Measurements from ENCODE around the gene HEXD.

Gene HEXD

GRCh38 chr17:82477934-82478333, 59.8 kb downstream of the HEXD start:
- H3K9me2 ChIP-seq (replicated peaks; ENCODE audit: control insufficient read depth, low read length) = no peaks in the 10 kb centered on the region
- H3K27ac ChIP-seq (ENCODE audit: low read depth, low read length) = no peak overlapping the region
- H3K4me2 ChIP-seq (ENCODE audit: low read length) = no peak overlapping the region
- no peaks in the 10 kb centered on the region for H3K9me3 ChIP-seq (ENCODE audit: control insufficient read depth, insufficient read depth, low read length)
- no peaks in the 10 kb centered on the region for H3K4me1 ChIP-seq (ENCODE audit: control insufficient read depth, low read length)
- H4K20me1 ChIP-seq (ENCODE audit: control insufficient read depth, insufficient read depth, low read depth, low read length) = no peaks in the 10 kb centered on the region
- H3F3A ChIP-seq (ENCODE audit: control insufficient read depth, insufficient read depth) = no peaks in the 10 kb centered on the region
- H3K79me2 ChIP-seq (ENCODE audit: control insufficient read depth, low read length) = no peaks in the 10 kb centered on the region
- no peaks in the 10 kb centered on the region for H3K27me3 ChIP-seq (ENCODE audit: control insufficient read depth, low read length)
- H3K4me3 ChIP-seq (ENCODE audit: low read length) = no peak overlapping the region
- TF ChIP-seq, protein P1, sequence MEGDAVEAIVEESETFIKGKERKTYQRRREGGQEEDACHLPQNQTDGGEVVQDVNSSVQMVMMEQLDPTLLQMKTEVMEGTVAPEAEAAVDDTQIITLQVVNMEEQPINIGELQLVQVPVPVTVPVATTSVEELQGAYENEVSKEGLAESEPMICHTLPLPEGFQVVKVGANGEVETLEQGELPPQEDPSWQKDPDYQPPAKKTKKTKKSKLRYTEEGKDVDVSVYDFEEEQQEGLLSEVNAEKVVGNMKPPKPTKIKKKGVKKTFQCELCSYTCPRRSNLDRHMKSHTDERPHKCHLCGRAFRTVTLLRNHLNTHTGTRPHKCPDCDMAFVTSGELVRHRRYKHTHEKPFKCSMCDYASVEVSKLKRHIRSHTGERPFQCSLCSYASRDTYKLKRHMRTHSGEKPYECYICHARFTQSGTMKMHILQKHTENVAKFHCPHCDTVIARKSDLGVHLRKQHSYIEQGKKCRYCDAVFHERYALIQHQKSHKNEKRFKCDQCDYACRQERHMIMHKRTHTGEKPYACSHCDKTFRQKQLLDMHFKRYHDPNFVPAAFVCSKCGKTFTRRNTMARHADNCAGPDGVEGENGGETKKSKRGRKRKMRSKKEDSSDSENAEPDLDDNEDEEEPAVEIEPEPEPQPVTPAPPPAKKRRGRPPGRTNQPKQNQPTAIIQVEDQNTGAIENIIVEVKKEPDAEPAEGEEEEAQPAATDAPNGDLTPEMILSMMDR (IDR thresholded peaks at IDR 0.05; ENCODE audit: low read depth, low read length, poor library complexity, severe bottlenecking) = no peak
- TF ChIP-seq EZH2phosphoT487 (IDR thresholded peaks at IDR 0.05; ENCODE audit: borderline replicate concordance, low read length) = no peak
- H3K36me3 ChIP-seq (ENCODE audit: control insufficient read depth, low read length) = peaks cover 65% of the 10 kb centered on the region

DNA sequence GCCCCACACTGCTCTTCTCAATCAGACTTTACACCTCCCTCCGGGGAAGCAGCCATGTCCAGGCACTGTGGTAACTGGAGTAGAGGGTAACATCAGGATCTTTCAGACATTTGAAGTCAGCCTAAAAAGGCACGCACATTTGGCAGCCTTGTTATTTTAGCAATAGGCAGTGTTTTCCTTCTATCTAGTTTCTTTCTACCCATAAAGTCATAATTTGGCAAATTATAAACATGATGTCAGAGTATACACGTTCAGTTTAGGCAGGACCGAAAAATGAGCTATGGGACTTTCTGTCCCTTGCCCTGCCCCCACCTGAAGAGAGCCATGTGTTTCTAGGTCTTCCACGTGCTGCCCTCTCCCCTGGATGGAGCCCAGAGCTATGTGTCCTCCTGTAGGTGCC, 61.5 kb downstream of the HEXD start:
- peaks cover 72% of the 10 kb centered on the region for H3K36me3 ChIP-seq (ENCODE audit: control insufficient read depth, low read length)
- H3K9me3 ChIP-seq (ENCODE audit: control insufficient read depth, insufficient read depth, low read length) = no peaks in the 10 kb centered on the region
- no peaks in the 10 kb centered on the region for H3K79me2 ChIP-seq (ENCODE audit: control insufficient read depth, low read length)
- TF ChIP-seq, protein P1 (IDR thresholded peaks at IDR 0.05; ENCODE audit: low read depth, low read length, poor library complexity, severe bottlenecking) = no peak
- TF ChIP-seq EZH2phosphoT487 (IDR thresholded peaks at IDR 0.05; ENCODE audit: borderline replicate concordance, low read length) = no peak
- H3K27me3 ChIP-seq (ENCODE audit: control insufficient read depth, low read length) = no peaks in the 10 kb centered on the region
- no peak overlapping the region for H3K27ac ChIP-seq (ENCODE audit: low read depth, low read length)
- H3K4me1 ChIP-seq (ENCODE audit: control insufficient read depth, low read length) = no peaks in the 10 kb centered on the region
- H3K4me3 ChIP-seq (ENCODE audit: low read length) = no peak overlapping the region
- no peaks in the 10 kb centered on the region for H3K9me2 ChIP-seq (replicated peaks; ENCODE audit: control insufficient read depth, low read length)
- no peaks in the 10 kb centered on the region for H4K20me1 ChIP-seq (ENCODE audit: control insufficient read depth, insufficient read depth, low read depth, low read length)
- no peak overlapping the region for H3K4me2 ChIP-seq (ENCODE audit: low read length)
- no peaks in the 10 kb centered on the region for H3F3A ChIP-seq (ENCODE audit: control insufficient read depth, insufficient read depth)

GRCh38 chr17:82480318-82480717, 62.2 kb downstream of the HEXD start:
- H3K4me1 ChIP-seq (ENCODE audit: control insufficient read depth, low read length) = no peaks in the 10 kb centered on the region
- no peaks in the 10 kb centered on the region for H4K20me1 ChIP-seq (ENCODE audit: control insufficient read depth, insufficient read depth, low read depth, low read length)
- TF ChIP-seq, protein P1 (IDR thresholded peaks at IDR 0.05; ENCODE audit: low read depth, low read length, poor library complexity, severe bottlenecking) = no peak
- no peak for TF ChIP-seq EZH2phosphoT487 (IDR thresholded peaks at IDR 0.05; ENCODE audit: borderline replicate concordance, low read length)
- no peaks in the 10 kb centered on the region for H3F3A ChIP-seq (ENCODE audit: control insufficient read depth, insufficient read depth)
- peaks cover 71% of the 10 kb centered on the region for H3K36me3 ChIP-seq (ENCODE audit: control insufficient read depth, low read length)
- no peak overlapping the region for H3K27ac ChIP-seq (ENCODE audit: low read depth, low read length)
- H3K9me3 ChIP-seq (ENCODE audit: control insufficient read depth, insufficient read depth, low read length) = no peaks in the 10 kb centered on the region
- no peaks in the 10 kb centered on the region for H3K9me2 ChIP-seq (replicated peaks; ENCODE audit: control insufficient read depth, low read length)
- no peak overlapping the region for H3K4me3 ChIP-seq (ENCODE audit: low read length)
- H3K27me3 ChIP-seq (ENCODE audit: control insufficient read depth, low read length) = no peaks in the 10 kb centered on the region
- no peaks in the 10 kb centered on the region for H3K79me2 ChIP-seq (ENCODE audit: control insufficient read depth, low read length)
- no peak overlapping the region for H3K4me2 ChIP-seq (ENCODE audit: low read length)
